Measurements from ENCODE around the gene DEPDC7. TPM values are rescaled to one million over a fixed set of nuclear protein-coding genes. Genes with fewer than 3 reads are reported as not detected.

Gene DEPDC7
- total and polyA plus RNA-seq, 2 of the 8 experiments (the other 6 are each of a cell fraction or from before 2014, with no cell fraction given): 3.1 to 7.6 TPM

GRCh38 chr11:33045551-33046255, 30.0 kb downstream of the DEPDC7 start:
- POLR2A ChIA-PET (ENCODE audit: partially characterized antibody): interaction anchor here (1.1 kb wide), 1 partner anchor 30 kb away, joined by 3 read pairs; the partner anchor contains the start of gene DEPDC7
- Histone ChIP-seq H3K36me3 (ENCODE audit: control insufficient read depth in 2 of 4, insufficient read depth in 4 of 4, low read length in 3 of 4) (peaks cover 0 to 33% (median 11%) of the 10 kb centered on the region in 4 experiments; a peak in 4 of 8 replicates), H2BK20ac (ENCODE audit: low read length) (no peak overlapping the region), H4K20me1 (replicated peaks in 1 of 2; ENCODE audit: control insufficient read depth in 1 of 2, insufficient read depth in 2 of 2, low read length in 2 of 2) (no peaks in the 10 kb centered on the region), H3K27ac (ENCODE audit: low read depth, low read length) (no peak overlapping the region), H3K79me2 (ENCODE audit: control insufficient read depth in 1 of 2, insufficient read depth in 2 of 2, low read length in 2 of 2) (0 out of 4 replicates have a peak, but pooled peaks cover 0 to 3% of the 10 kb centered on the region in 2 experiments), H3K4me2 (ENCODE audit: insufficient read depth in 1 of 2, low read depth in 2 of 2, low read length in 2 of 2) (no peak overlapping the region), H4K91ac (replicated peaks; ENCODE audit: insufficient read length, low read length) (no peak overlapping the region), H3K27me3 (replicated peaks in 1 of 4; ENCODE audit: control insufficient read depth in 3 of 4, extremely low read depth in 1 of 4, insufficient read depth in 3 of 4, low read length in 3 of 4) (no peaks in the 10 kb centered on the region), H3K23me2 (ENCODE audit: low read depth, low read length) (no peaks in the 10 kb centered on the region), H3K79me1 (ENCODE audit: low read depth, low read length) (no peaks in the 10 kb centered on the region), H3K4me1 (replicated peaks in 1 of 4; ENCODE audit: control insufficient read depth in 3 of 4, insufficient read depth in 4 of 4, low read length in 3 of 4) (peaks cover 0 to 2% (median 0%) of the 10 kb centered on the region in 4 experiments; a peak in 2 of 7 replicates), H4K5ac (ENCODE audit: insufficient read length, low read depth, low read length) (no peak overlapping the region), H2BK15ac (ENCODE audit: low read length) (no peak overlapping the region), H2BK5ac (ENCODE audit: low read depth, low read length) (no peak overlapping the region), H3K23ac (ENCODE audit: insufficient read length) (no peak overlapping the region), H3K4ac (replicated peaks; ENCODE audit: insufficient read length, low read depth, low read length) (no peak overlapping the region), H4K8ac (ENCODE audit: extremely low read depth, insufficient read depth, low read length) (no peak overlapping the region), H2AFZ (ENCODE audit: low read length) (no peak overlapping the region), H2AK5ac (ENCODE audit: low read depth, low read length) (no peak overlapping the region), H3K9ac (replicated peaks in 1 of 4; ENCODE audit: extremely low read depth in 1 of 4, low read depth in 3 of 4, low read length in 3 of 4) (no peak overlapping the region), H3K9me3 (ENCODE audit: insufficient read depth in 2 of 2, low read depth in 1 of 2, low read length in 1 of 2) (peaks cover 0 to 3% of the 10 kb centered on the region in 2 experiments; a peak in 1 of 4 replicates), H3K14ac (ENCODE audit: insufficient read length) (no peak overlapping the region), H3K4me3 (ENCODE audit: extremely low read depth in 1 of 4, insufficient read depth in 2 of 4, low read depth in 3 of 4, low read length in 4 of 4) (no peak overlapping the region), H3K56ac (replicated peaks; ENCODE audit: insufficient read length, low read depth, low read length) (no peak overlapping the region), H2BK12ac (ENCODE audit: low read depth, low read length) (no peak overlapping the region), H2BK120ac (replicated peaks; ENCODE audit: low read depth, low read length) (no peak overlapping the region), H3K18ac (ENCODE audit: extremely low read depth, low read length) (no peak overlapping the region)
- TF ChIP-seq SP4 (IDR thresholded peaks at IDR 0.05; ENCODE audit: low read length) (no peak), BRCA1 (IDR thresholded peaks at IDR 0.05; ENCODE audit: low read depth, low read length) (no peak), KDM5A (IDR thresholded peaks at IDR 0.05; ENCODE audit: low read length) (no peak), RFX5 (IDR thresholded peaks at IDR 0.05; ENCODE audit: borderline replicate concordance, low read depth, low read length) (no peak), ATF3 (IDR thresholded peaks at IDR 0.05; ENCODE audit: insufficient read depth, low read depth, low read length) (no peak), CBX8 (IDR thresholded peaks at IDR 0.05; ENCODE audit: borderline replicate concordance, low read depth, low read length) (no peak), FOSL1 (IDR thresholded peaks at IDR 0.05; ENCODE audit: insufficient read depth, low read depth, low read length) (no peak), SP2 (IDR thresholded peaks at IDR 0.05; ENCODE audit: low read length) (no peak), ZNF274 (IDR thresholded peaks at IDR 0.05; ENCODE audit: borderline replicate concordance, extremely low read depth, low read length) (no peak)
- CTCF ChIA-PET (ENCODE audit: partially characterized antibody): interaction anchor here (0.8 to 1.2 kb wide), 2 partner anchors 42 to 86 kb away, joined by 3 to 4 read pairs; no protein-coding TSS in a partner anchor
- 97% methylated on average over 8 of the region's 8 CpGs; no CpG with 5 or more reads in 1 of the 2 experiments for WGBS, 2 experiments (ENCODE audit: extremely low coverage in 1 of 2, insufficient coverage in 1 of 2, insufficient read length in 1 of 2, insufficient replicate concordance in 2 of 2, low coverage in 1 of 2, low lambda C conversion rate in 2 of 2, missing lambda C conversion rate in 1 of 2)
- FAIRE-seq (no peak), DNase-seq (ENCODE audit: low read depth in 1 of 2, low spot score in 2 of 2) (no peak)

Data from H1 (cell line).